ENCODE data around the gene ST3GAL3.
"Not testable (repeated sequence)": the region's sequence is repeated elsewhere in the genome, so short reads cannot be mapped to it uniquely, and the experiment has no call there.

- not testable (repeated sequence) for TF ChIP-seq CTCF (IDR thresholded peaks at IDR 0.05; ENCODE audit: insufficient read depth, low read depth, low read length); EZH2 (IDR thresholded peaks at IDR 0.05; ENCODE audit: insufficient read depth, low read length)
Observed at GRCh38 chr1:43833902-43834279, 126.6 kb downstream of the ST3GAL3 start.

Measured in astrocyte (in vitro differentiated cells and primary cell).